ENCODE measurements around the gene ZBTB16.

The ZBTB16 gene

GRCh38 chr11:114084414-114084813 is 24.9 kb downstream of the ZBTB16 start:
- H3K4me1 Mint-ChIP-seq (ENCODE audit: low read depth in 2 of 2): peaks cover 27 to 74% of the 10 kb centered on the region in 2 donors

GRCh38 chr11:114085965-114086793 is 26.7 kb downstream of the ZBTB16 start:
- Mint-ChIP-seq H3K9me3 (no peaks in the 10 kb centered on the region), H3K36me3 (ENCODE audit: insufficient read depth) (peaks cover 44% of the 10 kb centered on the region), H3K27ac (peak overlapping the region in 1 of 2 donors; percentile 28), H3K4me3 (peak overlapping the region in 1 of 2 donors; percentile 20), H3K4me1 (ENCODE audit: low read depth in 2 of 2) (peaks cover 14 to 69% of the 10 kb centered on the region in 2 donors), H3K27me3 (peaks cover 0 to 12% of the 10 kb centered on the region in 2 donors)
- DNase-seq: no peak
- no peak for ATAC-seq (replicated peaks)

More at GRCh38 chr11:114084414-114084813, 24.9 kb downstream of the ZBTB16 start:
- H3K27me3 Mint-ChIP-seq: peaks cover 0 to 12% of the 10 kb centered on the region in 2 donors
- H3K36me3 Mint-ChIP-seq (ENCODE audit: insufficient read depth): peaks cover 42% of the 10 kb centered on the region
- H3K9me3 Mint-ChIP-seq: no peaks in the 10 kb centered on the region
- ATAC-seq (replicated peaks) (no peak), DNase-seq (no peak)
- peak overlapping the region; percentile 7 to 85 for H3K27ac Mint-ChIP-seq
- peak overlapping the region in 1 of 2 donors; percentile 58 for H3K4me3 Mint-ChIP-seq

GRCh38 chr11:114087025-114087424 is 27.5 kb downstream of the ZBTB16 start:
- Mint-ChIP-seq H3K4me3 (peak overlapping the region in 1 of 2 donors; percentile 64), H3K36me3 (ENCODE audit: insufficient read depth) (peaks cover 41% of the 10 kb centered on the region), H3K9me3 (no peaks in the 10 kb centered on the region), H3K27ac (peak overlapping the region; percentile 1 to 28), H3K27me3 (peaks cover 0 to 8% of the 10 kb centered on the region in 2 donors), H3K4me1 (ENCODE audit: low read depth in 2 of 2) (peaks cover 9 to 71% of the 10 kb centered on the region in 2 donors)
- DNase-seq (no peak), ATAC-seq (replicated peaks) (peak; percentile 40)

- Mint-ChIP-seq H3K36me3 (ENCODE audit: insufficient read depth) (peaks cover 31% of the 10 kb centered on the region), H3K27me3 (peaks cover 0 to 8% of the 10 kb centered on the region in 2 donors), H3K27ac (peak overlapping the region in 1 of 2 donors; percentile 28), H3K4me1 (ENCODE audit: low read depth in 2 of 2) (peaks cover 9 to 72% of the 10 kb centered on the region in 2 donors), H3K4me3 (peak overlapping the region in 1 of 2 donors; percentile 57), H3K9me3 (no peaks in the 10 kb centered on the region)
- no peak for ATAC-seq (replicated peaks)
- no peak for DNase-seq
Measured at GRCh38 chr11:114088216-114088615, 28.7 kb downstream of the ZBTB16 start.

- Mint-ChIP-seq H3K9me3 (no peaks in the 10 kb centered on the region), H3K4me3 (peak overlapping the region in 1 of 2 donors; percentile 57), H3K36me3 (ENCODE audit: insufficient read depth) (peaks cover 27% of the 10 kb centered on the region), H3K4me1 (ENCODE audit: low read depth in 2 of 2) (peaks cover 9 to 66% of the 10 kb centered on the region in 2 donors), H3K27ac (peak overlapping the region in 1 of 2 donors; percentile 28), H3K27me3 (peaks cover 0 to 6% of the 10 kb centered on the region in 2 donors)
- DNase-seq: no peak
- peak; percentile 11 for ATAC-seq (replicated peaks)
Measured at GRCh38 chr11:114088836-114089235, 29.3 kb downstream of the ZBTB16 start.

DNA sequence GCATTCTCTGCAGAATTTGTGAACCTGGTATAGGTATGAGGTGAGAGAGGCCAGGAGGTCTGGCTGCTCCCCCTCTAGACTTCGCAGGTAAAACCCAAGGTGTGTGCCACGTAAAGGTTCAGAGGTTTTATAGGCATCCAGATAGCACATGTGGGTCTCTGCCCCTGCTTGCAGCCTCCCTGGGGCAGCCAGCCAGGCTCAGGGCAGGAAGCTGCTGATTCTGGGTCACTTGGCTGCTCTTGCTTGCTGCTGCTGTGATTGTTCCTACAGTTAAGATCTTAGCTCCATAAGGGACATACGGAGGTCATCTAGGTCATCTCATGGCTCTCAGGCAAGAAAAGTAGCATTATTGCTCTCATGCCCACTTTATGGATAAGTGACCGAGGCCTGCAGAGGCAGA is 30.2 kb downstream of the ZBTB16 start:
- peak; percentile 60 for ATAC-seq (replicated peaks)
- DNase-seq: no peak
- peaks cover 31% of the 10 kb centered on the region for H3K36me3 Mint-ChIP-seq (ENCODE audit: insufficient read depth)
- no peaks in the 10 kb centered on the region for H3K9me3 Mint-ChIP-seq
- peak overlapping the region in 1 of 2 donors; percentile 57 for H3K4me3 Mint-ChIP-seq
- H3K27ac Mint-ChIP-seq: peak overlapping the region in 1 of 2 donors; percentile 28
- H3K27me3 Mint-ChIP-seq: no peaks in the 10 kb centered on the region
- H3K4me1 Mint-ChIP-seq (ENCODE audit: low read depth in 2 of 2): peaks cover 9 to 61% of the 10 kb centered on the region in 2 donors

DNA sequence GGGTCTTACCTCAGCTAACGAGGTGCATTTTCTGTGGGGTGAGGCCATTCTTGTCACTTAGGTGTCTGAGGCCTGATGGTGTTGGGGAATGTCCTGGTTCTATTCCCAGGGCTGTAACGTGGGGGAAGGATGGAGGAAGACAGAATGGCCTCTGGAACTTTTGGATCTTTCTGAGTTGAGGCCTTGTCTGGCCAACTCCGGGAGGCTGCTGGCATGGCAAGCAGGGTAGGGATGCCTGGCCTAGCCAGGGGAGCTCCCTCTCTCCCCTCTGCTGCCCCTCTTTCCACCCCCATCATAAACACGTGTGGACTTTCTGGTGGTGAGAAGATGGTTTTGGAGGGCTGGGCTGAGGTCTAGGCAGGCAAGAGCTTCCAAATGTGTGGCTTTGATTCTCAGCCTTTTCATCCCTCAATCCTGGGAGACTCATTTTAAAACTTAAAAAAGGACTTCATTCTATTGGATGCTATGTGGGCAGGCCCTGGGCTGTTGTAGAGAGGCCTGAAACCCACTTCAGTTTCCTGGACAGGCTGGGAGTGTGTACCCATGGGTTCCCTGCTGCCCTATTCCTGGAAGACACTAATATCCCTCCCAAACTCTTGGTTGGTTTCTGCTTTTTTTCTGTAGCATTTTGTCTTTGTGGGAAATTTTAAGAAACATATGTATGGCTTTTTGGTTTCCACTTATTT is 30.9 kb downstream of the ZBTB16 start:
- ATAC-seq (replicated peaks) (no peak), DNase-seq (no peak)
- peaks cover 9 to 63% of the 10 kb centered on the region in 2 donors for H3K4me1 Mint-ChIP-seq (ENCODE audit: low read depth in 2 of 2)
- H3K27me3 Mint-ChIP-seq: no peaks in the 10 kb centered on the region
- H3K36me3 Mint-ChIP-seq (ENCODE audit: insufficient read depth): peaks cover 37% of the 10 kb centered on the region
- H3K4me3 Mint-ChIP-seq: peak overlapping the region in 1 of 2 donors; percentile 57
- peak overlapping the region; percentile 28 to 47 for H3K27ac Mint-ChIP-seq
- H3K9me3 Mint-ChIP-seq: no peaks in the 10 kb centered on the region

DNA sequence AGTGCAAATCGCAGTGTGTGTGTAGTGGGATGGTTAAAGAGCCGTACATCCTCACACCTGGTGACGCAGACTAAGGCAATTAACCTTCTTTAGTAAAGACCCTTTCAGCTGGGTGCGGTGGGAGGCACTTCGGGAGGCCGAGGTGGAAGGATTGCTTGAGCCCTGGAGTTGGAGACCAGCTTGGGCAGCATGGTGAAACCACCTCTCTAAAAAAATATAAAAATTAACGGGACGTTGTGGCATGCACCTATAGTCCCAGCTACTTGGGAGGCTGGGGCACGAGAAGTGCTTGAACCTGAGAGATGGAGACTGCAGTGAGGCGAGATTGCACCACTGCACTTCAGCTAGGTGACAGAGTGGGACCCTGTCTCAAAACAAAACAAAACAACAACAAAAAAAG is 31.5 kb downstream of the ZBTB16 start:
- no peak for ATAC-seq (replicated peaks)
- Mint-ChIP-seq H3K9me3 (no peaks in the 10 kb centered on the region), H3K4me1 (ENCODE audit: low read depth in 2 of 2) (peaks cover 9 to 59% of the 10 kb centered on the region in 2 donors), H3K27me3 (no peaks in the 10 kb centered on the region), H3K36me3 (ENCODE audit: insufficient read depth) (peaks cover 40% of the 10 kb centered on the region), H3K4me3 (peak overlapping the region in 1 of 2 donors; percentile 57), H3K27ac (peak overlapping the region; percentile 28 to 47)
- no peak for DNase-seq

- H3K4me1 Mint-ChIP-seq (ENCODE audit: low read depth in 2 of 2): peaks cover 9 to 54% of the 10 kb centered on the region in 2 donors
- H3K4me3 Mint-ChIP-seq: peak overlapping the region in 1 of 2 donors; percentile 57
- ATAC-seq (replicated peaks) (no peak), DNase-seq (no peak)
- H3K27ac Mint-ChIP-seq: peak overlapping the region in 1 of 2 donors; percentile 28
- H3K36me3 Mint-ChIP-seq (ENCODE audit: insufficient read depth): peaks cover 39% of the 10 kb centered on the region
- H3K27me3 Mint-ChIP-seq: peaks cover 0 to 1% of the 10 kb centered on the region in 2 donors
- no peaks in the 10 kb centered on the region for H3K9me3 Mint-ChIP-seq
Measured at GRCh38 chr11:114091516-114092397, 32.2 kb downstream of the ZBTB16 start.

- no peak for ATAC-seq (replicated peaks)
- H3K27ac Mint-ChIP-seq: peak overlapping the region; percentile 28 to 67
- peaks cover 0 to 7% of the 10 kb centered on the region in 2 donors for H3K27me3 Mint-ChIP-seq
- no peaks in the 10 kb centered on the region for H3K9me3 Mint-ChIP-seq
- no peak for DNase-seq
- peak overlapping the region in 1 of 2 donors; percentile 57 for H3K4me3 Mint-ChIP-seq
- peaks cover 37% of the 10 kb centered on the region for H3K36me3 Mint-ChIP-seq (ENCODE audit: insufficient read depth)
- peaks cover 9 to 51% of the 10 kb centered on the region in 2 donors for H3K4me1 Mint-ChIP-seq (ENCODE audit: low read depth in 2 of 2)
Measured at GRCh38 chr11:114092478-114092877, 33.0 kb downstream of the ZBTB16 start.

DNA sequence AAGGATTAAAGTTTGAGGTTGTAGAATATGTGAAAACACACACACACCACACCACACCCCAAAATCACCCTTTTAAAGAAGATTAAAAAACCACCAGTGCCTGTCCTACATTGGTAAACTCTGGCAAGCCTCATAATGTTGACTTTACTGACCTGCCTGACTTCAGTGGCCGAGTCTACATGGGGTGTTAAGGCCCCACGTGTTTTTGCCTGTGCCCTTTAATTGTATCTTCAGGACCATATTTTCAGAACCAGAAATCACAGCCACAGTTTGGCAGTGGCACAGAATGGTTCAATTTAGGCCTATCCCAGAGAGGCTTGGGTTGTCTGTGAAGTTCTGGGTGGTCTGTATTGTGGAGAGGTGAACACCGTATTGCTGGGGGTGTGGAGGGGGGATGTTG is 33.4 kb downstream of the ZBTB16 start:
- Mint-ChIP-seq H3K9me3 (no peaks in the 10 kb centered on the region), H3K27ac (peak overlapping the region; percentile 28 to 67), H3K4me1 (ENCODE audit: low read depth in 2 of 2) (peaks cover 9 to 47% of the 10 kb centered on the region in 2 donors), H3K4me3 (peak overlapping the region in 1 of 2 donors; percentile 57), H3K36me3 (ENCODE audit: insufficient read depth) (peaks cover 37% of the 10 kb centered on the region), H3K27me3 (peaks cover 0 to 7% of the 10 kb centered on the region in 2 donors)
- ATAC-seq (replicated peaks) (no peak), DNase-seq (no peak)

DNA sequence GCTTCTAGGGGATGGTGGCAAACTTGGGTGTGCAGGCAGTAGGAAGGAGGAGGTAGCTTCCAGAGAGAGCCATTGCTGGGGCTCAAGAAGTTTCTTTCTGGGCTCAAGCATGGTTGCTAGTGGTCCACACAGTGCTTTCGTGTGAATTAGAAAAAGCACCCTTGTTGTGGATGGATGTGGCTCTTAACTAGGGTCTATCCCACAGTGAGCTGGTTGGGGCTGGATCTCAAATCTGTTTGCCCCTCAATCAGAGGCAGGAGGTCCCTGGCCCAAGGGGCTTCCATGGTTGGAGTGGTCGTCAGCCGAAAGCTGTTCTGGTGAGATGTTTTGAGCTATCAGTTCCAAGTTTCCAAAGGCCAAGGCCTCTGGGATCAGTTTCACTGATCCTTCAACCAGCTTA is 35.0 kb downstream of the ZBTB16 start:
- ATAC-seq (replicated peaks) (no peak), DNase-seq (no peak)
- Mint-ChIP-seq H3K9me3 (no peaks in the 10 kb centered on the region), H3K36me3 (ENCODE audit: insufficient read depth) (peaks cover 33% of the 10 kb centered on the region), H3K27ac (peak overlapping the region in 1 of 2 donors; percentile 66), H3K27me3 (peaks cover 0 to 7% of the 10 kb centered on the region in 2 donors), H3K4me3 (peak overlapping the region in 1 of 2 donors; percentile 27), H3K4me1 (ENCODE audit: low read depth in 2 of 2) (peaks cover 5 to 44% of the 10 kb centered on the region in 2 donors)

All from effector memory CD8-positive, alpha-beta T cell (primary cell).